ENCODE measurements around the gene NREP. TPM values are rescaled to one million over a fixed set of nuclear protein-coding genes. Genes with fewer than 3 reads are reported as not detected.

NREP gene
- total and polyA plus RNA-seq, 2 donors (not counting 3 experiments of a cell fraction or from before 2014, with no cell fraction given), result 96.7 to 112 TPM

- no peaks in the 10 kb centered on the region for H4K20me1 ChIP-seq (replicated peaks; ENCODE audit: control insufficient read depth, extremely low read depth, insufficient read depth, low read length)
- no peaks in the 10 kb centered on the region for H3K27me3 ChIP-seq (ENCODE audit: control insufficient read depth in 2 of 2, insufficient read depth in 2 of 2, low read length in 2 of 2)
- TF ChIP-seq POLR2AphosphoS5 (IDR thresholded peaks at IDR 0.05; ENCODE audit: insufficient read depth, low read depth, low read length), result no peak
- no peak for TF ChIP-seq POLR2A (IDR thresholded peaks at IDR 0.05; ENCODE audit: low read depth, low read length)
- TF ChIP-seq MYC (IDR thresholded peaks at IDR 0.05; ENCODE audit: low read depth, low read length), result no peak
- TF ChIP-seq MAX (IDR thresholded peaks at IDR 0.05; ENCODE audit: insufficient read depth, insufficient read length), result no peak
- BruUV-seq (replicated peaks), result no TSS peak
- H3K4me2 ChIP-seq (ENCODE audit: insufficient read depth, low read length), result no peak overlapping the region
- H3K36me3 ChIP-seq (ENCODE audit: control insufficient read depth in 2 of 2, extremely low read depth in 1 of 2, insufficient read depth in 2 of 2, low read length in 2 of 2), result no peaks in the 10 kb centered on the region
- no peak overlapping the region for H3K9ac ChIP-seq (replicated peaks; ENCODE audit: extremely low read depth, insufficient read depth, low read length)
- no peak for DNase-seq (ENCODE audit: low read depth, low spot score)
- dilution Hi-C loops (cut with MboI; ENCODE audit: extremely low pct_ligation_motif_present, low sequenced_read_pairs), result no loop called here
- no peaks in the 10 kb centered on the region for H3K9me3 ChIP-seq (replicated peaks; ENCODE audit: control insufficient read depth, insufficient read depth, low read length)
- H3K4me3 ChIP-seq (replicated peaks in 1 of 3; ENCODE audit: insufficient read depth in 1 of 3, low read depth in 1 of 3, low read length in 3 of 3), result no peak overlapping the region
- ChIA-PET POLR2A (no interaction called here), CTCF (interaction anchor here (1.0 to 2.3 kb wide), 3 partner anchors 20 to 246 kb away, joined by 3 to 7 read pairs (median 4); partner anchors contain the start of gene NREP)
- H3K4me1 ChIP-seq (ENCODE audit: control insufficient read depth, extremely low read depth, insufficient read depth, low read length), result peaks cover 8% of the 10 kb centered on the region
- intact Hi-C loops (cut with micrococcal nuclease), result no loop called here
- H3K27ac ChIP-seq (ENCODE audit: insufficient read depth, low read depth, low read length), result no peak overlapping the region
- no peak overlapping the region for H2AFZ ChIP-seq (ENCODE audit: low read depth, low read length)
- no peaks in the 10 kb centered on the region for H3K9me1 ChIP-seq (replicated peaks; ENCODE audit: control insufficient read depth, extremely low read depth, insufficient read depth, low read length)
- H3K79me2 ChIP-seq (ENCODE audit: control insufficient read depth, insufficient read depth, low read length), result no peaks in the 10 kb centered on the region
- FAIRE-seq, result no peak
These were observed 20.2 kb upstream of the NREP start for GRCh38 chr5:111776913-111777781.

DNA sequence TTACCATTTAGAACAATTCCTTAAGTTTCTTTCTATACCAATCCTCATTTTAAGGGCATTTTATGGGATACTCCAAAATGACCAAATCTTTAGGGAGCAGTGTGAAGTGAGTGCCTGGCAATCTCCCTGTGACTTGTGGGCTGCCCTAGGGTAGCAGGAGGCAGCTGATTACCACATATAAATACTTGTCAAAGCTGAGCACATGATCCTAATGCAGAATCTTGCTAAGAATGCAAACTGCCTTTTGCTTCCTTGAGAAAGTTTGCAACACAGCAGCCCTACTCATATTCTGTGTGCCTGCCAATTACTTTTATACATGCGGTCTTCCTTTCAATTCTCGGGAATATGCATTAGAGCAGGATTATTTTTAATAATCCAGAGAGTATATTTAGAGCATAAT, 18.2 kb upstream of the NREP start:
- no peaks in the 10 kb centered on the region for H4K20me1 ChIP-seq (replicated peaks; ENCODE audit: control insufficient read depth, extremely low read depth, insufficient read depth, low read length)
- dilution Hi-C loops (cut with MboI; ENCODE audit: extremely low pct_ligation_motif_present, low sequenced_read_pairs), result no loop called here
- no peaks in the 10 kb centered on the region for H3K27me3 ChIP-seq (ENCODE audit: control insufficient read depth in 2 of 2, insufficient read depth in 2 of 2, low read length in 2 of 2)
- H3K9ac ChIP-seq (replicated peaks; ENCODE audit: extremely low read depth, insufficient read depth, low read length), result no peak overlapping the region
- H3K36me3 ChIP-seq (ENCODE audit: control insufficient read depth in 2 of 2, extremely low read depth in 1 of 2, insufficient read depth in 2 of 2, low read length in 2 of 2), result no peaks in the 10 kb centered on the region
- H3K9me1 ChIP-seq (replicated peaks; ENCODE audit: control insufficient read depth, extremely low read depth, insufficient read depth, low read length), result no peaks in the 10 kb centered on the region
- no peak overlapping the region for H3K4me2 ChIP-seq (ENCODE audit: insufficient read depth, low read length)
- ChIA-PET POLR2A (no interaction called here), CTCF (interaction anchor here (1.4 kb wide), 1 partner anchor 225 kb away, joined by 3 read pairs; no protein-coding TSS in a partner anchor)
- DNase-seq (ENCODE audit: low read depth, low spot score) (no peak), FAIRE-seq (no peak)
- no TSS peak for BruUV-seq (replicated peaks)
- H3K79me2 ChIP-seq (ENCODE audit: control insufficient read depth, insufficient read depth, low read length), result no peaks in the 10 kb centered on the region
- H3K4me1 ChIP-seq (ENCODE audit: control insufficient read depth, extremely low read depth, insufficient read depth, low read length), result peaks cover 8% of the 10 kb centered on the region
- H3K27ac ChIP-seq (ENCODE audit: insufficient read depth, low read depth, low read length), result no peak overlapping the region
- no peak overlapping the region for H2AFZ ChIP-seq (ENCODE audit: low read depth, low read length)
- TF ChIP-seq POLR2A (IDR thresholded peaks at IDR 0.05; ENCODE audit: low read depth, low read length) (no peak), MAX (IDR thresholded peaks at IDR 0.05; ENCODE audit: insufficient read depth, insufficient read length) (no peak), GATA2 (IDR thresholded peaks at IDR 0.05; ENCODE audit: insufficient read depth, insufficient read length, low read depth, low read length) (no peak), FOS (IDR thresholded peaks at IDR 0.05; ENCODE audit: borderline replicate concordance, insufficient read depth, low read length) (no peak), JUN (IDR thresholded peaks at IDR 0.05; ENCODE audit: borderline replicate concordance, insufficient read depth, insufficient read length, low read depth) (no peak), POLR2AphosphoS5 (IDR thresholded peaks at IDR 0.05; ENCODE audit: insufficient read depth, low read depth, low read length) (no peak), MYC (IDR thresholded peaks at IDR 0.05; ENCODE audit: low read depth, low read length) (no peak), EZH2 (IDR thresholded peaks at IDR 0.05; ENCODE audit: borderline replicate concordance, low read depth, low read length, severe bottlenecking) (no peak)
- TF ChIP-seq, protein P1, sequence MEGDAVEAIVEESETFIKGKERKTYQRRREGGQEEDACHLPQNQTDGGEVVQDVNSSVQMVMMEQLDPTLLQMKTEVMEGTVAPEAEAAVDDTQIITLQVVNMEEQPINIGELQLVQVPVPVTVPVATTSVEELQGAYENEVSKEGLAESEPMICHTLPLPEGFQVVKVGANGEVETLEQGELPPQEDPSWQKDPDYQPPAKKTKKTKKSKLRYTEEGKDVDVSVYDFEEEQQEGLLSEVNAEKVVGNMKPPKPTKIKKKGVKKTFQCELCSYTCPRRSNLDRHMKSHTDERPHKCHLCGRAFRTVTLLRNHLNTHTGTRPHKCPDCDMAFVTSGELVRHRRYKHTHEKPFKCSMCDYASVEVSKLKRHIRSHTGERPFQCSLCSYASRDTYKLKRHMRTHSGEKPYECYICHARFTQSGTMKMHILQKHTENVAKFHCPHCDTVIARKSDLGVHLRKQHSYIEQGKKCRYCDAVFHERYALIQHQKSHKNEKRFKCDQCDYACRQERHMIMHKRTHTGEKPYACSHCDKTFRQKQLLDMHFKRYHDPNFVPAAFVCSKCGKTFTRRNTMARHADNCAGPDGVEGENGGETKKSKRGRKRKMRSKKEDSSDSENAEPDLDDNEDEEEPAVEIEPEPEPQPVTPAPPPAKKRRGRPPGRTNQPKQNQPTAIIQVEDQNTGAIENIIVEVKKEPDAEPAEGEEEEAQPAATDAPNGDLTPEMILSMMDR (IDR thresholded peaks at IDR 0.05; ENCODE audit: extremely low read depth in 1 of 2, insufficient read depth in 1 of 2, low read depth in 1 of 2, low read length in 2 of 2), result no peak
- H3K9me3 ChIP-seq (replicated peaks; ENCODE audit: control insufficient read depth, insufficient read depth, low read length), result no peaks in the 10 kb centered on the region
- no peak overlapping the region for H3K4me3 ChIP-seq (replicated peaks in 1 of 3; ENCODE audit: insufficient read depth in 1 of 3, low read depth in 1 of 3, low read length in 3 of 3)
- intact Hi-C loops (cut with micrococcal nuclease), result no loop called here

Measured in endothelial cell of umbilical vein (primary cell).